ENCODE results near the gene TST.

The TST gene

DNA sequence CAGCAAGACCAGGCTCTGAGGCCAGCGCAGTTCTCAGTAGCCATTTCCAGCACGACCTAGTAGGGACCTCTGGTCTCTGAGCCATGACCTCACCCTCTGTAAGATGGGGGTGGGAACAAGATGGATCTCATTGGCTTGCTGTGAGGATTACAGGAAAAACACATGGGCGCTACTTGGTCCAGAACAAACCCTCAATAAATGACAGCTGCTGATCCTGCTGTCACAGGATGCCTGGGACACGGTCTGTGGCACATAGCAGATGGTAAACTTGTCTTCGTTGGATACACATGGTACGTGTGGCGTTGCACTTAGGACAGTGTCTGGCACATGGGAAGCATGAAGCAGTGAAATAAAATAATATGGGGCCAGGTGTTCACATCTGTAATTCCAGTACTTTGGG, 27.8 kb upstream of the TST start:
- no peak for DNase-seq
- Histone ChIP-seq H3K79me2 (ENCODE audit: low read length) (no peaks in the 10 kb centered on the region), H3K27ac (ENCODE audit: low read length) (no peak overlapping the region), H4K20me1 (ENCODE audit: insufficient read depth, low read length) (no peaks in the 10 kb centered on the region), H3K4me2 (ENCODE audit: low read depth, low read length) (no peak overlapping the region), H2AFZ (ENCODE audit: low read length) (no peak overlapping the region), H3K9ac (ENCODE audit: low read length) (no peak overlapping the region), H3K4me1 (ENCODE audit: low read length) (0 out of 2 replicates have a peak, but pooled peaks cover 6% of the 10 kb centered on the region), H3K9me3 (replicated peaks; ENCODE audit: insufficient read depth, low read length) (no peaks in the 10 kb centered on the region), H3K4me3 (ENCODE audit: low read length) (no peak overlapping the region), H3K9me2 (replicated peaks; ENCODE audit: insufficient read depth, low read length) (no peaks in the 10 kb centered on the region), H3K36me3 (replicated peaks; ENCODE audit: insufficient read depth, low read length) (no peaks in the 10 kb centered on the region), H3F3A (ENCODE audit: insufficient read depth, low read length) (no peaks in the 10 kb centered on the region), H3K27me3 (replicated peaks; ENCODE audit: insufficient read depth, low read length) (peaks cover 15% of the 10 kb centered on the region)
- TF ChIP-seq EZH2phosphoT487 (IDR thresholded peaks at IDR 0.05; ENCODE audit: low read length) (no peak), EZH2 (optimal IDR thresholded peaks at IDR 0.05; ENCODE audit: low read depth, low read length) (no peak)
- TF ChIP-seq, protein P1, sequence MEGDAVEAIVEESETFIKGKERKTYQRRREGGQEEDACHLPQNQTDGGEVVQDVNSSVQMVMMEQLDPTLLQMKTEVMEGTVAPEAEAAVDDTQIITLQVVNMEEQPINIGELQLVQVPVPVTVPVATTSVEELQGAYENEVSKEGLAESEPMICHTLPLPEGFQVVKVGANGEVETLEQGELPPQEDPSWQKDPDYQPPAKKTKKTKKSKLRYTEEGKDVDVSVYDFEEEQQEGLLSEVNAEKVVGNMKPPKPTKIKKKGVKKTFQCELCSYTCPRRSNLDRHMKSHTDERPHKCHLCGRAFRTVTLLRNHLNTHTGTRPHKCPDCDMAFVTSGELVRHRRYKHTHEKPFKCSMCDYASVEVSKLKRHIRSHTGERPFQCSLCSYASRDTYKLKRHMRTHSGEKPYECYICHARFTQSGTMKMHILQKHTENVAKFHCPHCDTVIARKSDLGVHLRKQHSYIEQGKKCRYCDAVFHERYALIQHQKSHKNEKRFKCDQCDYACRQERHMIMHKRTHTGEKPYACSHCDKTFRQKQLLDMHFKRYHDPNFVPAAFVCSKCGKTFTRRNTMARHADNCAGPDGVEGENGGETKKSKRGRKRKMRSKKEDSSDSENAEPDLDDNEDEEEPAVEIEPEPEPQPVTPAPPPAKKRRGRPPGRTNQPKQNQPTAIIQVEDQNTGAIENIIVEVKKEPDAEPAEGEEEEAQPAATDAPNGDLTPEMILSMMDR (IDR thresholded peaks at IDR 0.05; ENCODE audit: low read length) = no peak

DNA sequence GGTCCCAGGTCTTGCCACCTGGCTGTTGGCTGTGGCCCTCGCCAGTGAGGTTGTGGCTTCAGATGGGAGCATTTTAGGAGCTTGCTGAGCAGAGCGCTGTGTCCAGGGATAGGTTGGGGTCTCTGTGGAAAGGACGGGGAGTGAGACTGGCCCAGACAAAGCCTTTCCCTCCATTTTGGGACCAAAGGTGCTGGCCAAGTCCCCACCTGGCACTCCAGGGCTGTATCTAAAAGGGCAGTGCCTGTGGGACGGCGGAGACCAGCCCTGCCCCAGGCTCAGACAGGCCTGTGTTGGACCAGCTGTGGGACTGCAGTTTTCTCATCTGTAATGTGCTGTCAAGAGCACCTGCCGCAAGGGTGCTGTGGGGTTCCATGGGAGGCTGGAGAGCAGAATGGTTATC, 27.3 kb upstream of the TST start:
- Histone ChIP-seq H3F3A (ENCODE audit: insufficient read depth, low read length) (no peaks in the 10 kb centered on the region), H3K9me2 (replicated peaks; ENCODE audit: insufficient read depth, low read length) (no peaks in the 10 kb centered on the region), H3K4me1 (ENCODE audit: low read length) (0 out of 2 replicates have a peak, but pooled peaks cover 6% of the 10 kb centered on the region), H2AFZ (ENCODE audit: low read length) (no peak overlapping the region), H3K27me3 (replicated peaks; ENCODE audit: insufficient read depth, low read length) (peaks cover 15% of the 10 kb centered on the region), H4K20me1 (ENCODE audit: insufficient read depth, low read length) (no peaks in the 10 kb centered on the region), H3K9me3 (replicated peaks; ENCODE audit: insufficient read depth, low read length) (no peaks in the 10 kb centered on the region), H3K4me3 (ENCODE audit: low read length) (no peak overlapping the region), H3K36me3 (replicated peaks; ENCODE audit: insufficient read depth, low read length) (no peaks in the 10 kb centered on the region), H3K9ac (ENCODE audit: low read length) (no peak overlapping the region), H3K79me2 (ENCODE audit: low read length) (no peaks in the 10 kb centered on the region), H3K27ac (ENCODE audit: low read length) (no peak overlapping the region), H3K4me2 (ENCODE audit: low read depth, low read length) (no peak overlapping the region)
- DNase-seq = no peak
- TF ChIP-seq, protein P1 (IDR thresholded peaks at IDR 0.05; ENCODE audit: low read length) = no peak
- no peak for TF ChIP-seq EZH2phosphoT487 (IDR thresholded peaks at IDR 0.05; ENCODE audit: low read length)
- no peak for TF ChIP-seq EZH2 (optimal IDR thresholded peaks at IDR 0.05; ENCODE audit: low read depth, low read length)

DNA sequence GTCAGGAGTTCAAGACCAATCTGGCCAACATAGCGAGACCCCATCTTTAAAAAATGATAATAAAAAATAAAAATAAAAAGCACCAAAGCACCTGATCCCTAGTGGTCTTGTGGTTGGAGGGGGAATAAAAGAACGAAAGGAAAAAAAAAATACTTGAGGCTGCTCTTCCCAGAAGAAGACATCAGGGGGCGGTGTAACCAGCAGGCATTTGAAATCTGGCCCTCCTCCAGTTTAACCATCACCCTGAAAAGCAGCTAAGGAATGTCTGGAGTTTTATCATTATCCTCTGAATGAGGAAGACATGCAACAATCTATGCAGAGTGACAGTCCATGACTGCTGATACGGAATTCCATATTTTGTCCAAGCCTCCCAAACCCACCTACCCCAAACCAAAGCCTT, 26.7 kb upstream of the TST start:
- TF ChIP-seq, protein P1 (IDR thresholded peaks at IDR 0.05; ENCODE audit: low read length) = peak; percentile 49
- TF ChIP-seq EZH2phosphoT487 (IDR thresholded peaks at IDR 0.05; ENCODE audit: low read length) = no peak
- Histone ChIP-seq H3F3A (ENCODE audit: insufficient read depth, low read length) (no peaks in the 10 kb centered on the region), H3K27ac (ENCODE audit: low read length) (no peak overlapping the region), H3K9me2 (replicated peaks; ENCODE audit: insufficient read depth, low read length) (no peaks in the 10 kb centered on the region), H3K27me3 (replicated peaks; ENCODE audit: insufficient read depth, low read length) (peaks cover 15% of the 10 kb centered on the region), H2AFZ (ENCODE audit: low read length) (no peak overlapping the region), H4K20me1 (ENCODE audit: insufficient read depth, low read length) (no peaks in the 10 kb centered on the region), H3K79me2 (ENCODE audit: low read length) (no peaks in the 10 kb centered on the region), H3K4me3 (ENCODE audit: low read length) (no peak overlapping the region), H3K9me3 (replicated peaks; ENCODE audit: insufficient read depth, low read length) (no peaks in the 10 kb centered on the region), H3K4me2 (ENCODE audit: low read depth, low read length) (no peak overlapping the region), H3K4me1 (ENCODE audit: low read length) (0 out of 2 replicates have a peak, but pooled peaks cover 6% of the 10 kb centered on the region), H3K36me3 (replicated peaks; ENCODE audit: insufficient read depth, low read length) (no peaks in the 10 kb centered on the region), H3K9ac (ENCODE audit: low read length) (no peak overlapping the region)
- DNase-seq = peak; percentile 11
